PFSK-1 (cell line): ENCODE measurements around the gene MAST2.

ENCODE experiments used
- FOXP2 ChIP-seq: optimal IDR thresholded peaks from 2 replicates; pipeline ENCODE3; 2011; ENCODE audit warnings: borderline replicate concordance, control low read depth, inconsistent platforms; ENCODE audit not compliant: insufficient read depth; ENCODE audit errors: extremely low read length, extremely low read depth
- POLR2AphosphoS5 ChIP-seq: IDR thresholded peaks from 2 replicates; pipeline ENCODE4 v1.6.1; 2012; ENCODE audit warnings: low read depth, mild to moderate bottlenecking, control low read depth, low read length, moderate library complexity
- SIN3A ChIP-seq: IDR thresholded peaks from 2 replicates; pipeline ENCODE4 v1.6.1; 2012; ENCODE audit warnings: mild to moderate bottlenecking, low read length, moderate library complexity, borderline replicate concordance; ENCODE audit not compliant: insufficient read depth
- TAF1 ChIP-seq: IDR thresholded peaks from 2 replicates; pipeline ENCODE4 v1.6.1; 2012; ENCODE audit warnings: low read length, control low read depth, borderline replicate concordance; ENCODE audit not compliant: insufficient read depth
- TF ChIP-seq, protein P1 (sequence below), 2 experiments: IDR thresholded peaks; 2 replicates each; pipeline versions ENCODE4 v1.6.1 to v1.8.0; 2011 to 2012; ENCODE audit warnings: low read depth in 2 of 2, low read length in 2 of 2, control low read depth in 1 of 2, inconsistent platforms in 1 of 2, mild to moderate bottlenecking in 1 of 2, moderate library complexity in 1 of 2; ENCODE audit not compliant: insufficient read depth in 1 of 2

DNA sequence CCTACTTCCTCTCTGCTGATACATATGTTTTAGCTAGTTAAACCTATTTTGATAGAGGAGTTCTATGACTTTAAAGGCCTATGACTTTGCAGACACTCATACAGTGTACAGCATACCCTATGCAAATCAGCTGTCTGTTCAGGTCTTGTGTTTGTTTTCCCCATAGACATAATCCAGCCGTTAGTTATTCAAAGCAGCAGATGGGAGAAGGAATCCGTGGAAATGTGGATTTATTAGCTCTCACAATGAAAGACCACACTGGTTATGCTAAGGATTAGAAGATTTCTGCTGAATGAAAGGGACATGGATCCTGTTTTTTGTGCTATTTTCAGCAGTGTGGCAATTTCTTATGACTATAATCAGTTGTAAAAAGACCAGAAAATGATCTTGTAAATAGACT is 59.8 kb downstream of the MAST2 start:
- TF ChIP-seq POLR2AphosphoS5 (no peak), FOXP2 (no peak), TAF1 (no peak), SIN3A (no peak)
- TF ChIP-seq, protein P1, sequence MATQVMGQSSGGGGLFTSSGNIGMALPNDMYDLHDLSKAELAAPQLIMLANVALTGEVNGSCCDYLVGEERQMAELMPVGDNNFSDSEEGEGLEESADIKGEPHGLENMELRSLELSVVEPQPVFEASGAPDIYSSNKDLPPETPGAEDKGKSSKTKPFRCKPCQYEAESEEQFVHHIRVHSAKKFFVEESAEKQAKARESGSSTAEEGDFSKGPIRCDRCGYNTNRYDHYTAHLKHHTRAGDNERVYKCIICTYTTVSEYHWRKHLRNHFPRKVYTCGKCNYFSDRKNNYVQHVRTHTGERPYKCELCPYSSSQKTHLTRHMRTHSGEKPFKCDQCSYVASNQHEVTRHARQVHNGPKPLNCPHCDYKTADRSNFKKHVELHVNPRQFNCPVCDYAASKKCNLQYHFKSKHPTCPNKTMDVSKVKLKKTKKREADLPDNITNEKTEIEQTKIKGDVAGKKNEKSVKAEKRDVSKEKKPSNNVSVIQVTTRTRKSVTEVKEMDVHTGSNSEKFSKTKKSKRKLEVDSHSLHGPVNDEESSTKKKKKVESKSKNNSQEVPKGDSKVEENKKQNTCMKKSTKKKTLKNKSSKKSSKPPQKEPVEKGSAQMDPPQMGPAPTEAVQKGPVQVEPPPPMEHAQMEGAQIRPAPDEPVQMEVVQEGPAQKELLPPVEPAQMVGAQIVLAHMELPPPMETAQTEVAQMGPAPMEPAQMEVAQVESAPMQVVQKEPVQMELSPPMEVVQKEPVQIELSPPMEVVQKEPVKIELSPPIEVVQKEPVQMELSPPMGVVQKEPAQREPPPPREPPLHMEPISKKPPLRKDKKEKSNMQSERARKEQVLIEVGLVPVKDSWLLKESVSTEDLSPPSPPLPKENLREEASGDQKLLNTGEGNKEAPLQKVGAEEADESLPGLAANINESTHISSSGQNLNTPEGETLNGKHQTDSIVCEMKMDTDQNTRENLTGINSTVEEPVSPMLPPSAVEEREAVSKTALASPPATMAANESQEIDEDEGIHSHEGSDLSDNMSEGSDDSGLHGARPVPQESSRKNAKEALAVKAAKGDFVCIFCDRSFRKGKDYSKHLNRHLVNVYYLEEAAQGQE (IDR thresholded peaks at IDR 0.05; ENCODE audit: insufficient read depth in 1 of 2, low read depth in 2 of 2, low read length in 2 of 2), result no peak
